GM23248 (cell line): ENCODE data around the gene PSMD3. TPM values are rescaled to one million over a fixed set of nuclear protein-coding genes. Genes with fewer than 3 reads are reported as not detected.
A peak's percentile ranks its signal among the peaks of the same experiment; 100 is the strongest.

Source experiments
- DNase-seq: peaks from one replicate; pipeline ENCODE4 v3.0.0-alpha.2; 2015
- H2AFZ ChIP-seq: fragments of 200-600 bp; sonication (generic); 2 replicates; pipeline ENCODE4 v1.6.1; 2016; ENCODE audit warnings: antibody characterized with exemption
- H3F3A ChIP-seq: fragments of 200-600 bp; sonication (generic); 2 replicates; pipeline ENCODE4 v1.6.1; 2016; ENCODE audit warnings: mild to moderate bottlenecking, antibody characterized with exemption, mixed run types; ENCODE audit not compliant: insufficient read depth
- H3K27ac ChIP-seq: fragments of 200-600 bp; sonication (generic); 2 replicates; pipeline ENCODE4 v1.5.1; 2016; ENCODE audit warnings: mild to moderate bottlenecking
- H3K27me3 ChIP-seq: fragments of 200-600 bp; sonication (generic); replicated peaks from 2 replicates; pipeline ENCODE4 v1.6.1; 2016; ENCODE audit warnings: mild to moderate bottlenecking; ENCODE audit not compliant: insufficient read depth
- H3K36me3 ChIP-seq: fragments of 200-600 bp; sonication (generic); 2 replicates; pipeline ENCODE4 v1.6.1; 2016; ENCODE audit warnings: low read depth, mild to moderate bottlenecking
- H3K4me1 ChIP-seq: fragments of 200-600 bp; sonication (generic); 2 replicates; pipeline ENCODE4 v1.6.1; 2016; ENCODE audit warnings: mild to moderate bottlenecking; ENCODE audit not compliant: insufficient read depth
- H3K4me2 ChIP-seq: fragments of 200-600 bp; sonication (generic); one replicate; pipeline ENCODE4 v1.6.1; 2016; ENCODE audit warnings: mild to moderate bottlenecking; ENCODE audit not compliant: unreplicated experiment
- H3K4me3 ChIP-seq: fragments of 200-600 bp; sonication (generic); 2 replicates; pipeline ENCODE4 v1.5.1; 2016; ENCODE audit warnings: mild to moderate bottlenecking
- H3K79me2 ChIP-seq: fragments of 200-600 bp; sonication (generic); 2 replicates; pipeline ENCODE4 v1.6.1; 2016; ENCODE audit warnings: mild to moderate bottlenecking; ENCODE audit not compliant: insufficient read depth
- H3K9ac ChIP-seq: fragments of 200-600 bp; sonication (generic); 2 replicates; pipeline ENCODE4 v1.6.1; 2016; ENCODE audit warnings: mild to moderate bottlenecking
- H3K9me2 ChIP-seq: fragments of 200-600 bp; sonication (generic); 2 replicates; pipeline ENCODE4 v1.6.1; 2016; ENCODE audit warnings: mixed run types, mild to moderate bottlenecking, moderate library complexity; ENCODE audit not compliant: insufficient read depth
- H3K9me3 ChIP-seq: fragments of 200-600 bp; sonication (generic); one replicate; pipeline ENCODE4 v1.6.1; 2017; ENCODE audit warnings: low read depth
- H4K20me1 ChIP-seq: fragments of 200-600 bp; sonication (generic); 2 replicates; pipeline ENCODE4 v1.6.0; 2016; ENCODE audit not compliant: insufficient read depth
- EZH2 ChIP-seq: fragments of 200-600 bp; sonication (generic); IDR thresholded peaks from 2 replicates; pipeline ENCODE4 v1.6.1; 2018; ENCODE audit warnings: antibody characterized with exemption, mild to moderate bottlenecking; ENCODE audit not compliant: insufficient read depth, poor library complexity, severe bottlenecking
- EZH2phosphoT487 ChIP-seq: fragments of 200-600 bp; sonication (generic); IDR thresholded peaks from 2 replicates; pipeline ENCODE4 v1.6.1; 2018; ENCODE audit warnings: antibody characterized with exemption, moderate library complexity, mild to moderate bottlenecking, low read depth; ENCODE audit not compliant: insufficient read depth
- WGBS, 2 experiments: methylation state at CpG; one replicate each; pipeline ENCODE4 v1.1.6; 2015 to 2017; ENCODE audit warnings: low lambda C conversion rate in 2 of 2, low coverage in 1 of 2; ENCODE audit errors: missing lambda C conversion rate in 2 of 2; 5-methylcytosine and 5-hydroxymethylcytosine counted together
- in situ Hi-C: fragments of 300-500 bp; cut with MboI; formaldehyde crosslinking; loops from 2 replicates; pipeline ENCODE4 v1.15.0; 2020
- polyA plus RNA-seq: library from polyadenylated mRNA; unstranded; fragments of >200 nt; fragmentation: Nextera tagmentation; extraction: Ambion mirVana; gene quantifications from 2 replicates; pipeline ENCODE4 v1.2.1, GENCODE V29; 2016
- total RNA-seq: library from RNA; depleted of rRNA; stranded (reverse); fragments of >200 nt; shearing (Covaris generic); gene quantifications from 2 replicates; pipeline ENCODE4 v1.2.3, GENCODE V29; 2014

Gene PSMD3
- total and polyA plus RNA-seq, 2 experiments from 2014 or later: 102 to 116 TPM

- Histone ChIP-seq H3K4me2 (no peak overlapping the region), H3K27ac (0 out of 2 replicates have a peak overlapping the region, but pooled peaks have one; percentile 5), H2AFZ (no peak overlapping the region), H3K27me3 (no peaks in the 10 kb centered on the region), H4K20me1 (no peaks in the 10 kb centered on the region), H3K36me3 (no peaks in the 10 kb centered on the region), H3K4me1 (peaks cover 22% of the 10 kb centered on the region), H3K9ac (no peak overlapping the region), H3F3A (peaks cover 12% of the 10 kb centered on the region), H3K9me2 (no peaks in the 10 kb centered on the region), H3K79me2 (no peaks in the 10 kb centered on the region), H3K9me3 (no peaks in the 10 kb centered on the region), H3K4me3 (no peak overlapping the region)
- DNase-seq: peak; percentile 75
- 51 to 74% methylated on average over 2 of the region's 2 CpGs for WGBS, 2 experiments
- TF ChIP-seq EZH2 (no peak), EZH2phosphoT487 (no peak)
- in situ Hi-C loops: no loop called here
These were observed 7.1 kb upstream of the PSMD3 start for GRCh38 chr17:39973496-39973895.

DNA sequence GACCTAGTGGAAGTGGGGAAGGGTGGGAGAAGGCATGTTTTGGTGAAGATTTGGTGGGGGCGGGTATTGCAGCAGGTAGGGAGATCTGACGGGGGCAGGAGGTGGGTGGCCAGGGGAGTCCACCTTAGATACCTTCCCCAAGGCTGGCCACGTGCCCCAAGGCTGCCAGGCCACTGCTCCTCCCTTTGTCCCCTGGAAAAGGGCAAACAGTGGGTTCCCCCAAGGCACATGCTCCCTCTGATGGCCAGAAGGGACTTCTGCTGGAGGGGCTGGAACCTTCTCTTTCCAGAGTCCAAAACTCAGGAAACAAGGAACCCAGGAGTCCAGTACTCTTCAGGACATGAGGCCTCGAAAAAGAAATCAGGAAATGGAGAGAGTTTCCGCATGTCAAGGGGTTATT is 6.2 kb upstream of the PSMD3 start:
- H3K36me3 ChIP-seq: no peaks in the 10 kb centered on the region
- H4K20me1 ChIP-seq: no peaks in the 10 kb centered on the region
- peaks cover 17% of the 10 kb centered on the region for H3F3A ChIP-seq
- no peak overlapping the region for H2AFZ ChIP-seq
- peaks cover 29% of the 10 kb centered on the region for H3K4me1 ChIP-seq
- H3K27ac ChIP-seq: no peak overlapping the region
- WGBS, 2 experiments: 91 to 94% methylated on average over 5 of the region's 5 CpGs
- H3K4me2 ChIP-seq: no peak overlapping the region
- H3K4me3 ChIP-seq: no peak overlapping the region
- no peaks in the 10 kb centered on the region for H3K79me2 ChIP-seq
- no peak for DNase-seq
- TF ChIP-seq EZH2 (no peak), EZH2phosphoT487 (no peak)
- H3K27me3 ChIP-seq: no peaks in the 10 kb centered on the region
- H3K9ac ChIP-seq: no peak overlapping the region
- in situ Hi-C loops: no loop called here
- no peaks in the 10 kb centered on the region for H3K9me3 ChIP-seq
- no peaks in the 10 kb centered on the region for H3K9me2 ChIP-seq

- Histone ChIP-seq H3K79me2 (peaks cover 1% of the 10 kb centered on the region), H4K20me1 (no peaks in the 10 kb centered on the region), H3F3A (peaks cover 24% of the 10 kb centered on the region), H3K27ac (no peak overlapping the region), H3K4me2 (no peak overlapping the region), H3K9ac (no peak overlapping the region), H3K9me2 (no peaks in the 10 kb centered on the region), H3K4me3 (no peak overlapping the region), H3K4me1 (peaks cover 36% of the 10 kb centered on the region), H3K27me3 (no peaks in the 10 kb centered on the region), H3K36me3 (no peaks in the 10 kb centered on the region), H2AFZ (no peak overlapping the region), H3K9me3 (no peaks in the 10 kb centered on the region)
- in situ Hi-C loops: no loop called here
- DNase-seq: no peak
- TF ChIP-seq EZH2 (no peak), EZH2phosphoT487 (no peak)
- 73 to 76% methylated on average over 4 of the region's 4 CpGs for WGBS, 2 experiments
These were observed 4.8 kb upstream of the PSMD3 start for GRCh38 chr17:39975801-39976200.

DNA sequence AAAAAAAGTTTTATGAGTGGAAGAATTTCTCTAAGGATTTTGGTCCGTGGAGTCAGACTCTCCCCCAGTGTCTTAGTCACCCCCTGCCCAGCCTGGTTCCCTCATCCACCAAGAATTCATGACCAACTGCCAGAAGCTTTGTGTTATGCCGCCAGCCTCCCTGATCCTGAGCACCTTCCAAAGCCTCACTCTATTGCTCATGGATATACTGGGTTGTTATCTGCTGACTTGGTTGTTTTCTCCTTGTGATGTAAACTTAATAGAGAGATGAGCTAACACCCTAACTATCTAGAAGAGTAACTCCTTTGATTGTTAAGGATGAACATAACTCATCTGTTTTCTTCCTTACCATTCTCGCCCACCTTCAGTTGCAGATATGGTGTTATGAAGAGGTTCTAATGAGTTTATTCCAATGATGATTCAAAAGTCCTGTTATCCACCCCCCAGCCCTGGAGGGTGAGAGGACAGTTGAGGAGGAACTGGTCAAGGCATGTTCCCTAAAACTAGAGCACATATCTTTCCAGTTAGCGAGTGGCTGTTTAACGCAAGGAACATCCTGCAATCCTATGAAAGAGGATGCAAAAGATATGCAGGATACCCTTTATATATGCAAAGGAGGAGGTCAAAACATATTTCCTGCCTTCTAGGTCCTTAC is 1.5 kb upstream of the PSMD3 start:
- peak; percentile 97 for DNase-seq
- Histone ChIP-seq H3K4me2 (peak overlapping the region; percentile 94), H3F3A (peaks cover 12% of the 10 kb centered on the region), H3K79me2 (peaks cover 32% of the 10 kb centered on the region), H3K9me3 (no peaks in the 10 kb centered on the region), H4K20me1 (no peaks in the 10 kb centered on the region), H3K9me2 (no peaks in the 10 kb centered on the region), H3K27ac (peak overlapping the region; percentile 56), H3K9ac (peak overlapping the region; percentile 74; the same call in 1 of the 2 replicates), H3K4me1 (peaks cover 37% of the 10 kb centered on the region), H2AFZ (peak overlapping the region; percentile 96; the same call in 1 of the 2 replicates), H3K36me3 (0 out of 2 replicates have a peak, but pooled peaks cover 6% of the 10 kb centered on the region), H3K27me3 (no peaks in the 10 kb centered on the region), H3K4me3 (peak overlapping the region; percentile 98)
- in situ Hi-C loops: no loop called here
- TF ChIP-seq EZH2phosphoT487 (no peak), EZH2 (no peak)
- 18 to 21% methylated on average over 5 of the region's 5 CpGs for WGBS, 2 experiments
